ENCODE measurements around the gene CSF2RB.

The CSF2RB gene

GRCh38 chr22:36938028-36938425 is 24.6 kb downstream of the CSF2RB start:
- no peak for DNase-seq

- DNase-seq: no peak
Measured at GRCh38 chr22:36938886-36939285, 25.5 kb downstream of the CSF2RB start.

GRCh38 chr22:36940676-36941075 is 27.2 kb downstream of the CSF2RB start:
- DNase-seq: no peak

- no peak for DNase-seq
Measured at GRCh38 chr22:36942556-36942955, 29.1 kb downstream of the CSF2RB start.

- DNase-seq: no peak
Measured at GRCh38 chr22:36946421-36947158, 33.2 kb downstream of the CSF2RB start.

GRCh38 chr22:36948273-36949225 is 35.1 kb downstream of the CSF2RB start:
- DNase-seq: no peak

GRCh38 chr22:36950797-36951590 is 37.6 kb downstream of the CSF2RB start:
- no peak for DNase-seq

GRCh38 chr22:36951746-36952145 is 38.3 kb downstream of the CSF2RB start:
- no peak for DNase-seq

GRCh38 chr22:36953239-36954080 is 40.0 kb downstream of the CSF2RB start:
- no peak for DNase-seq

GRCh38 chr22:36954251-36955014 is 41.0 kb downstream of the CSF2RB start:
- no peak for DNase-seq

- no peak for DNase-seq
Measured at GRCh38 chr22:36955691-36956090, 42.3 kb downstream of the CSF2RB start.

GRCh38 chr22:36958366-36958765 is 44.9 kb downstream of the CSF2RB start:
- no peak for DNase-seq

- DNase-seq: no peak
Measured at GRCh38 chr22:36961626-36962025, 48.2 kb downstream of the CSF2RB start.

- no peak for DNase-seq
Measured at GRCh38 chr22:36963302-36963701, 49.9 kb downstream of the CSF2RB start.

GRCh38 chr22:36964106-36964505 is 50.7 kb downstream of the CSF2RB start:
- no peak for DNase-seq

GRCh38 chr22:36965696-36966095 is 52.3 kb downstream of the CSF2RB start:
- DNase-seq: no peak

- DNase-seq: no peak
Measured at GRCh38 chr22:36966851-36967540, 53.6 kb downstream of the CSF2RB start.

- no peak for DNase-seq
Measured at GRCh38 chr22:36968249-36968964, 55.0 kb downstream of the CSF2RB start.

- DNase-seq: no peak
Measured at GRCh38 chr22:36971341-36972125, 58.1 kb downstream of the CSF2RB start.
